NOMO-1 treated with dmso at 0.1 percent for 144 hours (cell line): ENCODE measurements around the gene CARD10.
"Not testable (repeated sequence)": the region's sequence is repeated elsewhere in the genome, so short reads cannot be mapped to it uniquely, and the experiment has no call there.

Source experiments
- DNase-seq: peaks from one replicate; lab custom pipeline; 2025; ENCODE audit not compliant: unreplicated experiment; lab: John Stamatoyannopoulos, UW

CARD10 gene

GRCh38 chr22:37557321-37558001 lies 38.2 kb upstream of the CARD10 start:
- no peak for DNase-seq

- DNase-seq = no peak
Observed at GRCh38 chr22:37556710-37557109, 37.5 kb upstream of the CARD10 start.

- no peak for DNase-seq
Observed at GRCh38 chr22:37555029-37555428, 35.8 kb upstream of the CARD10 start.

- no peak for DNase-seq
Observed at GRCh38 chr22:37553725-37554124, 34.5 kb upstream of the CARD10 start.

GRCh38 chr22:37552524-37553163 lies 33.4 kb upstream of the CARD10 start:
- no peak for DNase-seq

GRCh38 chr22:37551981-37552380 lies 32.8 kb upstream of the CARD10 start:
- no peak for DNase-seq

GRCh38 chr22:37550921-37551320 lies 31.7 kb upstream of the CARD10 start:
- not testable (repeated sequence) for DNase-seq

- DNase-seq = no peak
Observed at GRCh38 chr22:37549704-37550059, 30.5 kb upstream of the CARD10 start.

- DNase-seq = no peak
Observed at GRCh38 chr22:37547251-37547741, 28.1 kb upstream of the CARD10 start.

GRCh38 chr22:37546437-37547250 lies 27.4 kb upstream of the CARD10 start:
- no peak for DNase-seq

- DNase-seq = no peak
Observed at GRCh38 chr22:37545703-37546436, 26.7 kb upstream of the CARD10 start.

GRCh38 chr22:37544955-37545702 lies 25.9 kb upstream of the CARD10 start:
- peak; percentile 21 for DNase-seq

GRCh38 chr22:37542959-37543358 lies 23.7 kb upstream of the CARD10 start:
- no peak for DNase-seq

GRCh38 chr22:37542416-37542815 lies 23.2 kb upstream of the CARD10 start:
- not testable (repeated sequence) for DNase-seq

- not testable (repeated sequence) for DNase-seq
Observed at GRCh38 chr22:37539790-37540189, 20.6 kb upstream of the CARD10 start.

GRCh38 chr22:37538590-37539357 lies 19.6 kb upstream of the CARD10 start:
- DNase-seq = peak; percentile 96

GRCh38 chr22:37535159-37535558 lies 15.9 kb upstream of the CARD10 start:
- DNase-seq = no peak

- DNase-seq = no peak
Observed at GRCh38 chr22:37534445-37534844, 15.2 kb upstream of the CARD10 start.

GRCh38 chr22:37533995-37534394 lies 14.8 kb upstream of the CARD10 start:
- peak; percentile 74 for DNase-seq
